HUES48 (cell line): ENCODE results near the gene HOMER3.
A peak's percentile ranks its signal among the peaks of the same experiment; 100 is the strongest.

Source experiments
- H3K27ac ChIP-seq: one replicate; pipeline ENCODE4 v1.7.0; 2013; ENCODE audit warnings: low read depth, low read length, inconsistent platforms
- H3K27me3 ChIP-seq: 2 replicates; pipeline ENCODE4 v1.6.1; 2013; ENCODE audit warnings: mild to moderate bottlenecking, low read length; ENCODE audit not compliant: control insufficient read depth, insufficient read depth
- H3K36me3 ChIP-seq: 2 replicates; pipeline ENCODE4 v1.6.1; 2013; ENCODE audit warnings: low read length; ENCODE audit not compliant: control insufficient read depth, insufficient read depth
- H3K4me1 ChIP-seq: 2 replicates; pipeline ENCODE4 v1.6.1; 2013; ENCODE audit warnings: mild to moderate bottlenecking, low read length; ENCODE audit not compliant: control insufficient read depth, insufficient read depth
- H3K4me3 ChIP-seq: 2 replicates; pipeline ENCODE4 v1.5.1; 2013; ENCODE audit warnings: mild to moderate bottlenecking, low read depth, low read length
- H3K9ac ChIP-seq: 2 replicates; pipeline ENCODE4 v1.6.1; 2013; ENCODE audit warnings: mild to moderate bottlenecking, low read depth, low read length, moderate library complexity
- H3K9me3 ChIP-seq: 2 replicates; pipeline ENCODE4 v1.6.1; 2013; ENCODE audit warnings: low read length; ENCODE audit not compliant: control insufficient read depth, insufficient read depth

The HOMER3 gene

DNA sequence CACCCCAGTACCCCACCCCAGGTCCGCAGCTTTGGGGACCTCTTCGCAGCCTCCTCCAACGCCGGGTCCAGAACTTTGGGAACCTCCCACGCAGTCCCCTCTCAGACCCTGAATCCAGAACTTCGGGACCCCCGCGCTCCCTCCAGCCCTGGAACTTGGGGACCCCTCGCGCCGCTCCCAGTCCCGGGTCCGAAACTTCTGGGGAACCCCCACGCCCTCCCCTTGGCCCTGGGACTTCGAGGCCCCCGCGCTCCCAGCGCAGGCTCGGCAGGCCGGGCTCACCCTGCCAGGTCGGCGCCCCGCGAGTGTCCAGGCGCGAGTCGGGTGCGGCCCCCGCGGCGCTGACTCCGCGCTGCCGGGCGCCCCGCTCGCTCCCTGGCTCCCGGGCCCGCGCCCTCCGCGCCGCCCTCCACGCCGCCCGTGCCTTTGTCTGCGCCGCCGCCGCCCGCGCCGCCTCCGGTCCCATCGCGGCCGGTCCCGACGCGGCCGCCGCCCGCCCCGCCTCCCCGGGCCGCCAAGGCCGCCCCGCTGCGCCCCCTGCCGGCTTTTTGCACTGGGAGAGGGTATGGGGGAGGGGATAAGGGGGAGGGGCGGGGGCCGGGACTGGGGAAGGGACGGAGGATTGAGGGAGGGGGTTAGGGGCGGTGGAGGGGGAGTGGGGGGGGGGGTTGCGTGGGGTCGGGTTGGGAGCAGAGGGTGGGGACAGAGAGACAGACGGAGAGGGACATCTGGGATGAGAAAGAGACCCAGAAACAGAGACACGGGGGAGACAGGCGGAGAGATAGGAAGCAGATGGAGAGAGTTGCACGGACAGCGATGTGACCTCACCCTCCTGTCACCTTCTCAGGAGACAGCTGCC is at the start of gene HOMER3:
TSS of gene HOMER3 (minus strand) at position 449 of the 859 bp plus-strand sequence. CDS start 2,235 bp downstream, outside the sequence.
- Histone ChIP-seq H3K4me1 (peaks cover 13% of the 10 kb centered on the region; the same call in 1 of the 2 replicates), H3K27ac (no peak within 1 kb of the TSS), H3K9me3 (no peaks in the 10 kb centered on the region), H3K9ac (peak within 1 kb of the TSS; percentile 41; the same call in 1 of the 2 replicates), H3K4me3 (peak within 1 kb of the TSS; percentile 82), H3K36me3 (peaks cover 5% of the 10 kb centered on the region), H3K27me3 (no peaks in the 10 kb centered on the region; the same call in 1 of the 2 replicates)

DNA sequence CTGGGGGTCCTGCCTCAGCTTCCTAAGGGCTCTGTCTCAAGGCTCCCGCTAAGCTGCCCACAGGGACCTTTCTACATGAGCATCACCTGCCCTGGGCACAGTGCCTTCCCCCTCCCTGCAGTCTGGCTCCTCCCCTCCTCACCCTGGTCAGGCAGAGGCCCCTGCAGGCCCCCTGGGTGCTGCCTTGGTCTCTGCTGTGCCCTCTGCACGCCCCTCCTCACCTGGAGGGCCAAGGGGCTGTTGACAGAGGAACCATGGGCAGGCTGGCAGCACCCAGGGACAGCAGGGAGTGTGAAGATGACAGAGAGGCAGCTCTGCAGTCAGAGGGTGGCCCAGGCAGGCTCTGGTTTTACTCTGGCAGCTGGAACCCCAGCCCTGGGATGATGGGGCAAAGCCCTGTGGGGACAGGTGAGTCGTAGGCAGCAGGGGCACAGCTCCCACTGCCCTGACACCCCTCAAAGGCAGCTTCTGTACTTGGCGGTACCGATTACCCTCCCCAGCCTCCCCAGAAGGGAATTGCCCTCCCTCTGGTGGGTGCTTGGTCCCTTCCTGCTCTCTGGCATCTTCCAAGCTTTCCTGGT is 49.2 kb upstream of the HOMER3 start:
- Histone ChIP-seq H3K36me3 (peaks cover 33% of the 10 kb centered on the region), H3K9ac (no peak overlapping the region), H3K27ac (no peak overlapping the region), H3K4me3 (no peak overlapping the region), H3K9me3 (no peaks in the 10 kb centered on the region), H3K27me3 (no peaks in the 10 kb centered on the region), H3K4me1 (no peaks in the 10 kb centered on the region)

DNA sequence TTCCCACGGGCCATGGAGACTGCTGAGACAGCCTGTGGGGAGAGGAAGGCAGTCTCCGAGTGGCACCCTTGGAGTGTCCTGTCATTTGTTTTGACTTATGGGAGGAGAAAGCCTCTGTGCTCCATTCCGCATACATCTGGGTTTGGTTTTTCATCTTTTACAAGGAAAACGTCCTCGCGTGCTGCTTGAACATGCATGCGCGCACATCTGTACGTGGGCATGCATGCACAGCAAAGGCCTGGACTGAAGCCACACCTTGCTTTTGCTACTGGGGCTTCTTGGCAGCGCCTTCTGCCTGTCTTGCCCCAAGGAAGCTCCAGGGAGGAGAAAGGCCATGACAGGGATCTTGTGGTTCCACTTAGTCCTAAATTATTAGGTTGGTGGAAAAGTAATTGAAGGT is 48.3 kb upstream of the HOMER3 start:
- Histone ChIP-seq H3K36me3 (peaks cover 24% of the 10 kb centered on the region), H3K9ac (no peak overlapping the region), H3K4me1 (no peaks in the 10 kb centered on the region), H3K27ac (no peak overlapping the region), H3K4me3 (no peak overlapping the region), H3K27me3 (no peaks in the 10 kb centered on the region), H3K9me3 (no peaks in the 10 kb centered on the region)

DNA sequence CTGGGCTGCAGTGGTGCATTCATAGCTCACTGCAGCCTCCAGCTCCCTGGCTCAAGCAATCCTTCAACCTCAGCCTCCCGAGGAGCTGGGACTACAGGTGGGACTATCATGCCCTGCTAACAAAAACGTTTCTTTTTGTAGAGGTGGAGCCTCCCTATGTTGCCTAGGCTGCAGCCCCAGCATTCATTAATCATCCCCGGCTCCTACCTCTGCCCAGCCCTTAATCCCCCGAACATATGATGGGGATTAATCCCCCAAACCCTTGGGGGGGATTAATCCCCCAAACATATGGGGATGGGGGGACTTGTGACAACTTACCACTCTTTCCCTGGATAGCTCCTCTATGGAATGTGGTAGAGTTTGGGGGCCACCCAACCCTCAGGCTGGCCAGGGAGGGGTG is 46.4 kb upstream of the HOMER3 start:
- H3K9ac ChIP-seq, result no peak overlapping the region
- H3K27ac ChIP-seq, result no peak overlapping the region
- H3K9me3 ChIP-seq, result no peaks in the 10 kb centered on the region
- H3K27me3 ChIP-seq, result no peaks in the 10 kb centered on the region
- no peak overlapping the region for H3K4me3 ChIP-seq
- H3K4me1 ChIP-seq, result no peaks in the 10 kb centered on the region
- H3K36me3 ChIP-seq, result peaks cover 6% of the 10 kb centered on the region

DNA sequence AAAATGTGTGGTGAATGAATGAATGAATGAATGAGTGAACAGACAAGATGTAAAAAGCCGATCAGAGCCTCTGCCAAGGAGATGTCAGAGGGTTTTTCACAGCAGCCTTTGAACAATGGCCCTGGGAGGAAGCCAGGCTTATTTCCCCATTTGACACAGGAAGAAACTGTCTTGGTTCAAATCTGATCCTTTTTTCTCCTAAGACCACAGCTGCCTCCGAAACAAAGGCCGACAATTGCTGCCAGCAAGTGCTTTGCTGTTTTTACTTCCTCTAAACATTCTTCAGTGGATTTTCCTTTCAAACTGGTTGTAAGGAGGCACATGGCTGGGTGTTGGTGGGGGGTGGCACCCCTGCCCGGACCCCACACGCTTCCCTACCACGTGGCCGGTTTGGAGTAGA is 44.2 kb upstream of the HOMER3 start:
- Histone ChIP-seq H3K27me3 (no peaks in the 10 kb centered on the region), H3K4me3 (no peak overlapping the region), H3K9me3 (no peaks in the 10 kb centered on the region), H3K36me3 (no peaks in the 10 kb centered on the region), H3K27ac (no peak overlapping the region), H3K4me1 (no peaks in the 10 kb centered on the region), H3K9ac (no peak overlapping the region)

DNA sequence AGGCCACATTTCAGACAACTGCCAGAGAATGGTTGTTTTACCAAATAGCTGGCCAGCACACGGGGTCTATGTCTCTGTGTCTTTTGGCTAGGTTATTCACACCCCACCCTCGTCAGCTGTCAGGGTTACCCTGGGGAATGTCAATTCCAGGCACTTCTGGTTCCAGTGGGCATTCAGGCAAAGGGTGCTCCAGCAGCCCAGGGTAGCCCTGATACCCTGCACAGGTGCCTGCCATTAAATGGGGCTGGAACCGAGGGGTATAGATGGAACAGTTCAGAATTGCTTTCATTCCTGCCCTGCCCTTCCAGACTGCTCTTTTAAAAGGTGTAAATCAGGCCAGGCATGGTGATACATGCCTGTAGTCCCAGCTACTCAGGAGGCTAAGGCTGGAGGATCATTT is 43.2 kb upstream of the HOMER3 start:
- Histone ChIP-seq H3K27ac (no peak overlapping the region), H3K27me3 (no peaks in the 10 kb centered on the region), H3K9ac (no peak overlapping the region), H3K9me3 (no peaks in the 10 kb centered on the region), H3K4me1 (no peaks in the 10 kb centered on the region), H3K4me3 (no peak overlapping the region), H3K36me3 (no peaks in the 10 kb centered on the region)

DNA sequence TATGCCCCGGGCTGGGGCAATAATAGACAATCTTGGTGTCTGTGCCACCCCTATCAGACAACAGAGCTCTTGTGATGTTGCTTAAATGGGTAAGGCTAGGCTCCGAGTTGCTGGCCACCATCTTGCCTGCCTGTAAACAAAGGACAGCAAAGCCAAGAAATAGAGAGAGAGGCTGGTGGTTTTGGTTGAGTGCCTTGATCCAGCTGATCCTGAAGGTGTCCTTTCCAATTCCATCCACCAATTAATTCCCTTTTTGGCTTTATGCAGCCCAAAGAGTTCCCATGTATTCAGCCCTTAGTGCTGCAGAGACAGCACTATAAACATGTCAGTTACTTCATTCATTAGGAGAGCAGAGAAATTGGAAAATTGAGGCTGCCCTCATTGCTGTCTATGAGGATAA is 41.7 kb upstream of the HOMER3 start:
- Histone ChIP-seq H3K4me3 (no peak overlapping the region), H3K27me3 (no peaks in the 10 kb centered on the region), H3K9ac (no peak overlapping the region), H3K36me3 (no peaks in the 10 kb centered on the region), H3K9me3 (no peaks in the 10 kb centered on the region), H3K27ac (no peak overlapping the region), H3K4me1 (no peaks in the 10 kb centered on the region)

DNA sequence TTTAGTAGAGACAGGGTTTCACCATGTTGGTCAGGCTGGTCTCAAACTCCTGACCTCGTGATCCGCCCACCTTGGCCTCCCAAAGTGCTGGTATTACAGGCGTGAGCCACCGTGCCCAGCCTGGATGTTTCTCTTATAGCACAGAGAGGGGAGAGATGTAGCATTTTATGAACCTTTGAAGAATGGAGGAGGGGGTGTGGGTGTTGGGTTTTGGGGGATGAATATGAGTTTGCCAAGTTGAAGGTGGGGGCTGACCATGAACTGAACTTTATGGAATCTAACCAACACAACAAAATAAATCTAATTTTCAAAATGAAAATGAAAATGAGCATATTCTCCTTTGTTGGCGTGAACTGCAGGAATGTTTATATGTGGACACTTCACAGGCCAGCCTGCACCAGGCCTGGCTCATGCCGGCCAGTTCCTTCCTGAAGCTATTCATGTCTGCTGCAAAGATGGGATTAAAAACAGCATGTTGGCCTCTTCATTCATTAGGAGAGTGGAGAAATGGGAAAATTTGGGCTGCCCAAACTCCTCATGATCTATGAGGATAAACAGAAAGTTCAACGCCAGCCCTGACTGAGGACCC is 39.5 kb upstream of the HOMER3 start:
- Histone ChIP-seq H3K27ac (no peak overlapping the region), H3K4me1 (no peaks in the 10 kb centered on the region), H3K9me3 (no peaks in the 10 kb centered on the region), H3K27me3 (no peaks in the 10 kb centered on the region), H3K36me3 (no peaks in the 10 kb centered on the region), H3K4me3 (no peak overlapping the region), H3K9ac (no peak overlapping the region)

DNA sequence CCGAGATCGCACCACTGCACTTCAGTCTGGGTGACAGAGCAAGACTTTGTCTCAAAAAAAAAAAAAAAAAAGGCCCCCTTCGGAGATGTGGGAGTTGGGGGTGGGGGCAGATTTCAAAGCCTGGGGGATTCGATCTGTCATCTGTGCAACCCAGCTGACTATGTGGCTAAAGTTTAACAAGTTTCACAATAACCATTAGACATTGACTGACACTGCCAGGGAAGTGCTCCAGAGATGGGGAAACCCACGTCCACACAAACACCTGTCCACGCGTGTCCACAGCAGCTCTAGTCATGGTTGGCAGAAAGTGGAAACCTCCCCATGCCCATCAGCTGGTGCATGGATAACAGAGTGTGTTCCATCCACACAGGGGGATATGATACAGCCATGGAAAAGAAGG is 37.6 kb upstream of the HOMER3 start:
- H3K9me3 ChIP-seq, result no peaks in the 10 kb centered on the region
- no peak overlapping the region for H3K4me3 ChIP-seq
- H3K27ac ChIP-seq, result no peak overlapping the region
- no peaks in the 10 kb centered on the region for H3K36me3 ChIP-seq
- no peaks in the 10 kb centered on the region for H3K4me1 ChIP-seq
- H3K27me3 ChIP-seq, result no peaks in the 10 kb centered on the region
- no peak overlapping the region for H3K9ac ChIP-seq

DNA sequence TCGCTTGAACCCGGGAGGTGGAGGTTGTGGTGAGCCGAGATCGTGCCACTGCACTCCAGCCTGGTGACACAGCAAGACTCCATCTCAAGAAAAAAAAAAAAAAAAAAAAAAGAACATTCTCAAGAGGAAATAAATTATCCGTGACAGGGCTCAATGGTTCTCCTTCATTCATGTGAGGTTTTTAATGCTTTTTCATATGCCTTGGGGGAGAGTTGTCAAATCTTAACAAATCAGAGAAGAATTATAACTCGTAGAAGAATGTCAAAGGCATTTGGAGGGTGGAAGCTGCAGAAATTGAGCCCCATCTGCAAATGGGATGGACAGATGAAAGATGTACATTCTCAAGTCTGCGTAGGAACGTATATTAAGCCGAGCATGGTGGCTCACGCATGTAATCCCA is 34.9 kb upstream of the HOMER3 start:
- no peaks in the 10 kb centered on the region for H3K9me3 ChIP-seq
- no peaks in the 10 kb centered on the region for H3K27me3 ChIP-seq
- H3K36me3 ChIP-seq, result no peaks in the 10 kb centered on the region
- no peak overlapping the region for H3K27ac ChIP-seq
- H3K4me3 ChIP-seq, result no peak overlapping the region
- no peak overlapping the region for H3K9ac ChIP-seq
- no peaks in the 10 kb centered on the region for H3K4me1 ChIP-seq

DNA sequence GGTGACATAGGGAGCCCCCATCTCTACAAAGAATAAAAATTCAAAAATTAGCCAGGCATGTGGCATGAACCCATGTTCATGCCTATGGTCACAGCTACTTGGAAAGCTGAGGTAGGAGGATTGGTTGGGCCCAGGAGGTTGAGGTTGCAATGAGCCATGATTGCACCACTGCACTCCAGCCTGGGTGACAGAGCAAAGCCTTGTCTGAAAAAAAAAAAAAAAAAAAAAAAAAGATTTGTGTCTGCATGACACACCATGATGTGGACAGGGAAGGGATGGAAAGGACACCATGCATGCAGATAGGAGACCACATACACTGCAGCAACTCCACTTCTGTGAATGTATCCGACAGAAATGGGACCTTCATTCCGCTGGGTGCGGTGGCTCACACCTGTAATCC is 34.0 kb upstream of the HOMER3 start:
- H3K9me3 ChIP-seq, result no peaks in the 10 kb centered on the region
- H3K4me1 ChIP-seq, result no peaks in the 10 kb centered on the region
- no peaks in the 10 kb centered on the region for H3K36me3 ChIP-seq
- H3K27ac ChIP-seq, result no peak overlapping the region
- no peak overlapping the region for H3K4me3 ChIP-seq
- no peaks in the 10 kb centered on the region for H3K27me3 ChIP-seq
- H3K9ac ChIP-seq, result no peak overlapping the region
